ENCODE results near the gene EML4. TPM values are rescaled to one million over a fixed set of nuclear protein-coding genes. Genes with fewer than 3 reads are reported as not detected.

The EML4 gene
- total RNA-seq, 1 donor from 2014 or later, result 117 TPM

DNA sequence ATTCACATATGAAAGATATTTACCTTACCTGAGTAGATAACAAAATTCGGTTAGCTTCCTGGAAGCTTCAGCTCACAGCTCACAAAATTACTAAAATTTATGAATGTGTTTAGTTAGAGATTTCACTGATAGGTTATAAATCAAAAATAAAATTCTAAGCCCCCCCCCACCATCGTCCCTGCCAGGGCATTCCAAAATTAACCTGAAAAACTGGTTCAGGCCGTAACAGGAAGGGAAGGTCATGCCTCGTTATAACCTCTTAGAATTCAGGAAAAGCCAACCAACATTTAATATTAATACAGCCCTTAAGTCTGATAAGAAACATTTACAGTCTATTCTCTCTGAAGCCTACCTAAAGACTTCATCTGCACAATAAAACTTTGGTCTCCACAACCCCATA is 143.0 kb downstream of the EML4 start:
- no peaks in the 10 kb centered on the region for H3K27me3 Mint-ChIP-seq
- TF ChIP-seq, protein P1, sequence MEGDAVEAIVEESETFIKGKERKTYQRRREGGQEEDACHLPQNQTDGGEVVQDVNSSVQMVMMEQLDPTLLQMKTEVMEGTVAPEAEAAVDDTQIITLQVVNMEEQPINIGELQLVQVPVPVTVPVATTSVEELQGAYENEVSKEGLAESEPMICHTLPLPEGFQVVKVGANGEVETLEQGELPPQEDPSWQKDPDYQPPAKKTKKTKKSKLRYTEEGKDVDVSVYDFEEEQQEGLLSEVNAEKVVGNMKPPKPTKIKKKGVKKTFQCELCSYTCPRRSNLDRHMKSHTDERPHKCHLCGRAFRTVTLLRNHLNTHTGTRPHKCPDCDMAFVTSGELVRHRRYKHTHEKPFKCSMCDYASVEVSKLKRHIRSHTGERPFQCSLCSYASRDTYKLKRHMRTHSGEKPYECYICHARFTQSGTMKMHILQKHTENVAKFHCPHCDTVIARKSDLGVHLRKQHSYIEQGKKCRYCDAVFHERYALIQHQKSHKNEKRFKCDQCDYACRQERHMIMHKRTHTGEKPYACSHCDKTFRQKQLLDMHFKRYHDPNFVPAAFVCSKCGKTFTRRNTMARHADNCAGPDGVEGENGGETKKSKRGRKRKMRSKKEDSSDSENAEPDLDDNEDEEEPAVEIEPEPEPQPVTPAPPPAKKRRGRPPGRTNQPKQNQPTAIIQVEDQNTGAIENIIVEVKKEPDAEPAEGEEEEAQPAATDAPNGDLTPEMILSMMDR (conservative IDR thresholded peaks at IDR 0.05), result no peak
- DNase-seq (ENCODE audit: extremely low spot score, unreplicated experiment), result no peak
- H3K9me3 Mint-ChIP-seq, result no peaks in the 10 kb centered on the region
- H3K27ac Mint-ChIP-seq, result peak overlapping the region; percentile 34
- no peaks in the 10 kb centered on the region for H3K4me1 Mint-ChIP-seq (ENCODE audit: unreplicated experiment)
- no peak overlapping the region for H3K4me3 Mint-ChIP-seq
- peaks cover 13% of the 10 kb centered on the region for H3K36me3 Mint-ChIP-seq

- Mint-ChIP-seq H3K27me3 (no peaks in the 10 kb centered on the region), H3K9me3 (no peaks in the 10 kb centered on the region), H3K36me3 (peaks cover 11% of the 10 kb centered on the region), H3K4me3 (no peak overlapping the region), H3K4me1 (ENCODE audit: unreplicated experiment) (no peaks in the 10 kb centered on the region), H3K27ac (no peak overlapping the region)
- TF ChIP-seq, protein P1 (conservative IDR thresholded peaks at IDR 0.05), result no peak
- DNase-seq (ENCODE audit: extremely low spot score, unreplicated experiment), result no peak
These were observed 145.8 kb downstream of the EML4 start for GRCh38 chr2:42314892-42315468.

DNA sequence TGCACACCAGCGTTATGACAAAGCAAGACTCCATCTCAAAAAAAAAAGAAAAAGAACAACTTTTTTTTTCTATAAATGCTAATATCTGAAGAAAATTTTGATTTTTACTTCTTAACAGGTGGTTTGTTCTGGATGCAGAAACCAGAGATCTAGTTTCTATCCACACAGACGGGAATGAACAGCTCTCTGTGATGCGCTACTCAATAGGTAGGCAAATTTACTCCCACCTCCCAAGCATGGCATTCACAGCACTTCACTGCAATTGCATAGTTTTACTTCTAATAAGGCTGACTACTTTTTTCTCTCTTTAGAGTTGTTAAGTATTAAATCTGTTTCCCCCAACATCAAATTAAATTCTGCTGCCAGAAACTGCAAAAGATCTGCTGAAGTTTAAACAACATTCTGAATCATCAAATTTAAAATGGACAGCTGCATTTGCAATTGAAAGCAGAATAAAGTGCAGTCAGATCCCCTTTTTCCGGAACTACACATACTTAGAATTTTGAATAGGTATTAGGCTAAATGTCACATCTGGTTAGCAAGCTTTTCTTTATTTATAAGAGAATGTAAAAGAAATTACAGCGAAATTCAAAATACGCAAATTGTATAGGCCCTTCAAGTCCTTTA is 146.8 kb downstream of the EML4 start:
- Mint-ChIP-seq H3K27me3 (no peaks in the 10 kb centered on the region), H3K27ac (no peak overlapping the region), H3K36me3 (peaks cover 15% of the 10 kb centered on the region), H3K4me3 (no peak overlapping the region), H3K4me1 (ENCODE audit: unreplicated experiment) (no peaks in the 10 kb centered on the region), H3K9me3 (no peaks in the 10 kb centered on the region)
- TF ChIP-seq, protein P1 (conservative IDR thresholded peaks at IDR 0.05), result no peak
- DNase-seq (ENCODE audit: extremely low spot score, unreplicated experiment), result no peak

DNA sequence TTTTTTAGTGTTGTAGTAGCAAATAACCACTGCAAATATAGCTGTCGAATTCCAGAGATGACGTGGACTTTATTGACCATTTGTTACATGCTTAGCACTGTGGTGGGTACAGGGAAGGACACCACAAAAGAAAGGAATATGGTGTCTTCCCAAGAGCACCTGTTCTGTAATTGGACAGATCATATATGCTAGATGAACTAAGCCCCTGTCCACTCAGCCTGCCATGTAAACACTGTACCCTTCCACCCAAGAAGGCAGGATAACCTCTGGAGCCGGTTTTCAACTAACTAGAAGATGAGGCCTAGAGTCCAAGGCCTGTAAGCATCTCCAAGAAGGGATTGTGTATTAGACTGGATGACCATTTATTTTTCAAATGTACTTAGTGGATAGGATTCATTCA is 147.8 kb downstream of the EML4 start:
- peaks cover 15% of the 10 kb centered on the region for H3K36me3 Mint-ChIP-seq
- H3K27me3 Mint-ChIP-seq, result no peaks in the 10 kb centered on the region
- no peak for DNase-seq (ENCODE audit: extremely low spot score, unreplicated experiment)
- H3K27ac Mint-ChIP-seq, result no peak overlapping the region
- no peaks in the 10 kb centered on the region for H3K4me1 Mint-ChIP-seq (ENCODE audit: unreplicated experiment)
- H3K9me3 Mint-ChIP-seq, result no peaks in the 10 kb centered on the region
- H3K4me3 Mint-ChIP-seq, result no peak overlapping the region
- TF ChIP-seq, protein P1 (conservative IDR thresholded peaks at IDR 0.05), result no peak

- Mint-ChIP-seq H3K36me3 (peaks cover 15% of the 10 kb centered on the region), H3K27me3 (no peaks in the 10 kb centered on the region), H3K27ac (no peak overlapping the region), H3K4me1 (ENCODE audit: unreplicated experiment) (no peaks in the 10 kb centered on the region), H3K9me3 (no peaks in the 10 kb centered on the region), H3K4me3 (no peak overlapping the region)
- DNase-seq (ENCODE audit: extremely low spot score, unreplicated experiment), result no peak
- TF ChIP-seq, protein P1 (conservative IDR thresholded peaks at IDR 0.05), result no peak
These were observed 148.3 kb downstream of the EML4 start for GRCh38 chr2:42317486-42317885.

Measured in type B pancreatic cell (in vitro differentiated cells).